ENCODE measurements around the gene PDE9A.
"Not testable (repeated sequence)": the region's sequence is repeated elsewhere in the genome, so short reads cannot be mapped to it uniquely, and the experiment has no call there.

PDE9A gene

GRCh38 chr21:42781150-42781970, 127.9 kb downstream of the PDE9A start:
- no peak for DNase-seq

- DNase-seq: no peak
Measured at GRCh38 chr21:42781971-42782722, 128.7 kb downstream of the PDE9A start.

GRCh38 chr21:42782723-42783242, 129.4 kb downstream of the PDE9A start:
- DNase-seq: no peak

- no peak for DNase-seq
Measured at GRCh38 chr21:42784276-42784675, 130.9 kb downstream of the PDE9A start.

- no peak for DNase-seq
Measured at GRCh38 chr21:42784896-42785451, 131.6 kb downstream of the PDE9A start.

GRCh38 chr21:42785666-42786427, 132.4 kb downstream of the PDE9A start:
- no peak for DNase-seq

- no peak for DNase-seq
Measured at GRCh38 chr21:42786884-42787283, 133.5 kb downstream of the PDE9A start.

GRCh38 chr21:42787613-42788012, 134.2 kb downstream of the PDE9A start:
- no peak for DNase-seq

- DNase-seq: no peak
Measured at GRCh38 chr21:42790520-42791065, 137.2 kb downstream of the PDE9A start.

- DNase-seq: no peak
Measured at GRCh38 chr21:42793774-42794173, 140.4 kb downstream of the PDE9A start.

GRCh38 chr21:42794551-42794950, 141.1 kb downstream of the PDE9A start:
- DNase-seq: no peak

- DNase-seq: no peak
Measured at GRCh38 chr21:42796327-42797062, 143.1 kb downstream of the PDE9A start.

- no peak for DNase-seq
Measured at GRCh38 chr21:42797522-42797921, 144.1 kb downstream of the PDE9A start.

- no peak for DNase-seq
Measured at GRCh38 chr21:42798106-42798505, 144.7 kb downstream of the PDE9A start.

- DNase-seq: no peak
Measured at GRCh38 chr21:42799516-42799915, 146.1 kb downstream of the PDE9A start.

GRCh38 chr21:42799948-42800347, 146.5 kb downstream of the PDE9A start:
- DNase-seq: no peak

- DNase-seq: not testable (repeated sequence)
Measured at GRCh38 chr21:42801616-42802015, 148.2 kb downstream of the PDE9A start.

- DNase-seq: no peak
Measured at GRCh38 chr21:42806509-42807140, 153.2 kb downstream of the PDE9A start.

- not testable (repeated sequence) for DNase-seq
Measured at GRCh38 chr21:42807293-42807895, 154.0 kb downstream of the PDE9A start.

- DNase-seq: no peak
Measured at GRCh38 chr21:42807938-42808613, 154.7 kb downstream of the PDE9A start.
